HG03354 (cell line): ENCODE results near the gene AP5B1.
"Not testable (repeated sequence)": the region's sequence is repeated elsewhere in the genome, so short reads cannot be mapped to it uniquely, and the experiment has no call there.

Experiments used
- ATAC-seq: cut with Tn5 transposase; IDR thresholded peaks from one replicate; pipeline ENCODE4 v1.9.1; 2021; ENCODE audit warnings: mild to moderate bottlenecking; ENCODE audit not compliant: unreplicated experiment, poor library complexity, severe bottlenecking

AP5B1 gene

GRCh38 chr11:65774525-65775306, 6.1 kb downstream of the AP5B1 start:
- ATAC-seq = no peak

GRCh38 chr11:65773784-65774411, 6.9 kb downstream of the AP5B1 start:
- ATAC-seq = no peak

GRCh38 chr11:65771589-65772112, 9.1 kb downstream of the AP5B1 start:
- no peak for ATAC-seq

GRCh38 chr11:65770951-65771567, 9.7 kb downstream of the AP5B1 start:
- ATAC-seq = no peak

- not testable (repeated sequence) for ATAC-seq
Measured at GRCh38 chr11:65767806-65768205, 13.0 kb downstream of the AP5B1 start.

GRCh38 chr11:65767406-65767805, 13.4 kb downstream of the AP5B1 start:
- ATAC-seq = no peak

GRCh38 chr11:65766535-65766934, 14.2 kb downstream of the AP5B1 start:
- ATAC-seq = no peak

GRCh38 chr11:65764434-65764833, 16.3 kb downstream of the AP5B1 start:
- ATAC-seq = no peak

GRCh38 chr11:65762816-65763215, 18.0 kb downstream of the AP5B1 start:
- ATAC-seq = not testable (repeated sequence)

- not testable (repeated sequence) for ATAC-seq
Measured at GRCh38 chr11:65762169-65762568, 18.6 kb downstream of the AP5B1 start.

- ATAC-seq = no peak
Measured at GRCh38 chr11:65745049-65745448, 35.7 kb downstream of the AP5B1 start.

GRCh38 chr11:65744699-65745042, 36.1 kb downstream of the AP5B1 start:
- ATAC-seq = no peak

GRCh38 chr11:65744026-65744698, 36.6 kb downstream of the AP5B1 start:
- ATAC-seq = no peak

GRCh38 chr11:65743681-65744025, 37.1 kb downstream of the AP5B1 start:
- no peak for ATAC-seq

GRCh38 chr11:65742353-65742752, 38.4 kb downstream of the AP5B1 start:
- ATAC-seq = no peak

GRCh38 chr11:65741185-65741584, 39.6 kb downstream of the AP5B1 start:
- no peak for ATAC-seq

- ATAC-seq = no peak
Measured at GRCh38 chr11:65739022-65739421, 41.8 kb downstream of the AP5B1 start.

- no peak for ATAC-seq
Measured at GRCh38 chr11:65736810-65737209, 44.0 kb downstream of the AP5B1 start.

- not testable (repeated sequence) for ATAC-seq
Measured at GRCh38 chr11:65735111-65735510, 45.7 kb downstream of the AP5B1 start.

- no peak for ATAC-seq
Measured at GRCh38 chr11:65730461-65730860, 50.3 kb downstream of the AP5B1 start.
